HepG2 (cell line): Measurements from ENCODE around the gene DOCK9. TPM values are rescaled to one million over a fixed set of nuclear protein-coding genes. Genes with fewer than 3 reads are reported as not detected.

ENCODE experiments used
- ATAC-seq: fragments of 200-7000 bp; cut with Tn5 transposase; 3 replicates; pipeline ENCODE4 v1.9.1; 2020; ENCODE audit warnings: mild to moderate bottlenecking, moderate library complexity
- BruUV-seq: library from RNA; stranded (reverse); fragments of 400-500 nt; replicated peaks from 2 replicates; lab custom pipeline; 2021; lab: Mats Ljungman, UMichigan
- CTCF ChIA-PET: fragments of 300-600 bp; formaldehyde crosslinking; extraction: SDS; loops from one replicate; lab custom pipeline; 2021; ENCODE audit warnings: low total read pairs, inconsistent platforms, low intra/inter-chr PET ratio; lab: Yijun Ruan, JAX
- POLR2A ChIA-PET: fragments of 350-600 bp; sonication (Branson Sonifier 250); formaldehyde crosslinking; loops from one replicate; lab custom pipeline; 2020; ENCODE audit warnings: antibody characterized with exemption, inconsistent platforms; lab: Yijun Ruan, JAX
- DNase-seq: peaks from one replicate; pipeline ENCODE4 v3.0.0-alpha.2; 2015; ENCODE audit warnings: low spot score
- FAIRE-seq: peaks from 3 replicates; lab custom pipeline; 2011; peaks lifted over from hg19 to GRCh38; lab: Jason Lieb, UNC
- H2AFZ ChIP-seq: one replicate; pipeline ENCODE4 v1.6.1; 2011; ENCODE audit warnings: low read length, inconsistent platforms
- H3K27ac ChIP-seq: fragments of 300-600 bp; 3 replicates; pipeline ENCODE4 v1.8.0; 2011; ENCODE audit warnings: mixed run types, mild to moderate bottlenecking, mixed read lengths, low read length, inconsistent platforms; ENCODE audit not compliant: insufficient read depth; ENCODE audit errors: extremely low read length
- H3K27me3 ChIP-seq, 2 experiments: fragments of 200-600 bp in 1 of 2; 2 replicates in 1 of 2; 3 replicates in 1 of 2; pipeline versions ENCODE4 v1.6.0 to v1.8.0; 2011; ENCODE audit warnings: low read length in 2 of 2, mild to moderate bottlenecking in 2 of 2, moderate library complexity in 2 of 2, inconsistent platforms in 1 of 2; ENCODE audit not compliant: insufficient read depth in 2 of 2, control insufficient read depth in 1 of 2
- H3K36me3 ChIP-seq, 2 experiments: fragments of 200-600 bp in 1 of 2; replicated peaks in 1 of 2; 2 replicates in 1 of 2; 3 replicates in 1 of 2; pipeline versions ENCODE4 v1.5.1 to v1.8.0; 2011; ENCODE audit warnings: low read length in 2 of 2, inconsistent platforms in 1 of 2; ENCODE audit not compliant: insufficient read depth in 2 of 2, control insufficient read depth in 1 of 2
- H3K4me1 ChIP-seq: 2 replicates; pipeline ENCODE4 v1.5.1; 2012; ENCODE audit warnings: low read length, inconsistent platforms; ENCODE audit not compliant: insufficient read depth
- H3K4me2 ChIP-seq: 2 replicates; pipeline ENCODE4 v1.6.0; 2011; ENCODE audit warnings: low read depth, low read length, inconsistent platforms
- H3K4me3 ChIP-seq, 3 experiments: fragments of 200-600 bp in 1 of 3; sonication (generic), shearing (Covaris generic) in 1 of 3; replicated peaks in 1 of 3; 2 replicates each; pipeline ENCODE4 v1.5.1; 2011 to 2016; ENCODE audit warnings: low read length in 3 of 3, inconsistent platforms in 2 of 3, low read depth in 2 of 3, mild to moderate bottlenecking in 2 of 3, control low read depth in 1 of 3, mixed read lengths in 1 of 3; ENCODE audit not compliant: insufficient read depth in 1 of 3
- H3K79me2 ChIP-seq: one replicate; pipeline ENCODE4 v1.6.1; 2011; ENCODE audit warnings: low read length, inconsistent platforms; ENCODE audit not compliant: insufficient read depth
- H3K9ac ChIP-seq: 2 replicates; pipeline ENCODE4 v1.6.0; 2011; ENCODE audit warnings: mild to moderate bottlenecking, low read depth, low read length, inconsistent platforms; ENCODE audit not compliant: insufficient read depth
- H3K9me3 ChIP-seq: 2 replicates; pipeline ENCODE4 v1.5.1; 2012; ENCODE audit warnings: mild to moderate bottlenecking, low read length
- H4K20me1 ChIP-seq: 2 replicates; pipeline ENCODE4 v1.6.0; 2011; ENCODE audit warnings: inconsistent platforms, mild to moderate bottlenecking, low read length, moderate library complexity; ENCODE audit not compliant: insufficient read depth
- CBX5 ChIP-seq: sonication (generic); formaldehyde crosslinking; IDR thresholded peaks from 2 replicates; pipeline ENCODE4 v1.4.0; 2020; ENCODE audit warnings: missing genetic modification reagents, borderline replicate concordance
- CCAR2 ChIP-seq: fragments of 200-400 bp; formaldehyde crosslinking; optimal IDR thresholded peaks from 2 replicates; pipeline ENCODE3; 2018; ENCODE audit warnings: low read depth, mild to moderate bottlenecking, low read length, moderate library complexity
- CHD2 ChIP-seq: IDR thresholded peaks from 2 replicates; pipeline ENCODE4 v1.6.1; 2011; ENCODE audit warnings: low read depth, low read length, improper control_type of control experiment
- EZH2 ChIP-seq: conservative IDR thresholded peaks from 2 replicates; pipeline ENCODE4 v1.6.1; 2012; ENCODE audit warnings: mild to moderate bottlenecking, low read depth, low read length, moderate library complexity
- GLMP ChIP-seq: sonication (generic); formaldehyde crosslinking; IDR thresholded peaks from 2 replicates; pipeline ENCODE4 v1.9.0; 2021; ENCODE audit warnings: missing genetic modification reagents, mild to moderate bottlenecking, borderline replicate concordance
- HMGA1 ChIP-seq: sonication (generic); formaldehyde crosslinking; conservative IDR thresholded peaks from 2 replicates; pipeline ENCODE4 v1.4.0; 2020; ENCODE audit warnings: missing genetic modification reagents
- HNRNPH1 ChIP-seq: fragments of 200-400 bp; formaldehyde crosslinking; optimal IDR thresholded peaks from 2 replicates; pipeline ENCODE3; 2017; ENCODE audit warnings: mild to moderate bottlenecking, low read depth, low read length
- JARID2 ChIP-seq: sonication (generic); formaldehyde crosslinking; IDR thresholded peaks from 2 replicates; pipeline ENCODE4 v1.8.1; 2023; ENCODE audit warnings: missing genetic modification reagents, inconsistent platforms; ENCODE audit not compliant: insufficient replicate concordance
- KDM1A ChIP-seq: IDR thresholded peaks from 2 replicates; pipeline ENCODE4 v1.6.1; 2016; ENCODE audit warnings: missing compliant biosample characterization
- NAIF1 ChIP-seq: sonication (generic); formaldehyde crosslinking; IDR thresholded peaks from 2 replicates; pipeline ENCODE4 v1.5.0; 2020; ENCODE audit warnings: mild to moderate bottlenecking, missing genetic modification reagents, borderline replicate concordance
- NR2C2 ChIP-seq: sonication (generic); formaldehyde crosslinking; IDR thresholded peaks from 2 replicates; pipeline ENCODE4 v1.4.0; 2020; ENCODE audit warnings: missing genetic modification reagents, mild to moderate bottlenecking, moderate library complexity, borderline replicate concordance
- PHB2 ChIP-seq: fragments of 450-650 bp; IDR thresholded peaks from 2 replicates; pipeline ENCODE4 v1.6.1; 2018; ENCODE audit not compliant: partially characterized antibody
- PLSCR1 ChIP-seq: sonication (generic); formaldehyde crosslinking; IDR thresholded peaks from 2 replicates; pipeline ENCODE4 v1.5.0; 2020; ENCODE audit warnings: missing genetic modification reagents, mild to moderate bottlenecking, borderline replicate concordance
- ZC3H4 ChIP-seq: sonication (generic); formaldehyde crosslinking; IDR thresholded peaks from 2 replicates; pipeline ENCODE4 v1.4.0; 2020; ENCODE audit warnings: missing genetic modification reagents, borderline replicate concordance
- ZKSCAN5 ChIP-seq: sonication (generic); formaldehyde crosslinking; IDR thresholded peaks from 2 replicates; pipeline ENCODE4 v1.5.1; 2020; ENCODE audit warnings: mild to moderate bottlenecking, missing genetic modification reagents
- ZNF121 ChIP-seq: sonication (generic); formaldehyde crosslinking; IDR thresholded peaks from 2 replicates; pipeline ENCODE4 v1.5.0; 2020; ENCODE audit warnings: mild to moderate bottlenecking, missing genetic modification reagents
- ZNF512 ChIP-seq: sonication (generic); formaldehyde crosslinking; IDR thresholded peaks from 2 replicates; pipeline ENCODE4 v1.4.0; 2020; ENCODE audit warnings: mild to moderate bottlenecking, missing genetic modification reagents
- ZNF557 ChIP-seq: sonication (generic); formaldehyde crosslinking; IDR thresholded peaks from 2 replicates; pipeline ENCODE4 v1.4.0; 2020; ENCODE audit warnings: missing genetic modification reagents
- ZNF782 ChIP-seq: sonication (generic); formaldehyde crosslinking; IDR thresholded peaks from 2 replicates; pipeline ENCODE4 v1.4.0; 2020; ENCODE audit warnings: missing genetic modification reagents, mild to moderate bottlenecking, borderline replicate concordance
- WGBS: methylation state at CpG from one replicate; pipeline ENCODE4 v1.1.6; 2017; ENCODE audit warnings: low lambda C conversion rate; 5-methylcytosine and 5-hydroxymethylcytosine counted together
- in situ Hi-C: cut with HindIII; loops from 2 replicates; pipeline ENCODE4 v1.10.0; 2017; ENCODE audit warnings: low pct_unique_long_range_greater_than_20kb; ENCODE audit not compliant: extremely low pct_ligation_motif_present
- intact Hi-C: fragments of 100-400 bp; cut with micrococcal nuclease; formaldehyde crosslinking; loops from one replicate; pipeline ENCODE4 v1.10.0; 2022; ENCODE audit not compliant: unreplicated experiment
- polyA plus RNA-seq, 8 experiments: library from polyadenylated mRNA; depleted of rRNA in 3 of 8; stranded (reverse) in 7 of 8; unstranded in 1 of 8; fragments of >200 nt; fragmentation: Illumina TruSeq in 4 of 8; extraction: Trizol in 4 of 8; gene quantifications; 2 replicates each; pipeline versions ENCODE4 v1.2.1 to v1.2.3, GENCODE V29; 2011 to 2016; ENCODE audit warnings: low read depth in 4 of 8, missing spikeins in 1 of 8, mixed read lengths in 1 of 8; ENCODE audit not compliant: insufficient read depth in 1 of 8
- total RNA-seq, 5 experiments: library from RNA; depleted of rRNA; stranded (reverse); fragments of >200 nt; fragmentation: Illumina TruSeq; extraction: Trizol; gene quantifications; 2 replicates each; pipeline ENCODE4 v1.2.3, GENCODE V29; 2016; ENCODE audit warnings: low read depth in 1 of 5

Gene DOCK9
- total and polyA plus RNA-seq, 2 of the 13 experiments (the other 11 are each of a cell fraction or from before 2014, with no cell fraction given): 0.44 to 0.97 TPM

GRCh38 chr13:98801626-98802418 lies 176.0 kb downstream of the DOCK9 start:
- BruUV-seq: no TSS peak
- TF ChIP-seq ZC3H4 (CRISPR knock-in tag) (no peak), ZNF557 (no peak), ZKSCAN5 (CRISPR knock-in tag) (no peak), HNRNPH1 (no peak), PLSCR1 (CRISPR knock-in tag) (no peak), CBX5 (CRISPR knock-in tag) (no peak), HMGA1 (no peak), KDM1A (CRISPR knock-in tag) (no peak), PHB2 (no peak), EZH2 (no peak), ZNF782 (CRISPR knock-in tag) (no peak), NAIF1 (no peak), CHD2 (no peak), NR2C2 (CRISPR knock-in tag) (no peak), ZNF512 (CRISPR knock-in tag) (no peak), GLMP (no peak), ZNF121 (CRISPR knock-in tag) (no peak), CCAR2 (no peak), JARID2 (CRISPR knock-in tag) (no peak)
- H3K27me3 ChIP-seq: no peaks in the 10 kb centered on the region
- FAIRE-seq (no peak), DNase-seq (no peak), ATAC-seq (no peak)
- no peak overlapping the region for H3K27ac ChIP-seq
- intact Hi-C loops: no loop called here
- no peak overlapping the region for H2AFZ ChIP-seq
- H4K20me1 ChIP-seq: no peaks in the 10 kb centered on the region
- no peaks in the 10 kb centered on the region for H3K79me2 ChIP-seq
- WGBS: 74% methylated on average over 8 of the region's 10 CpGs
- no peaks in the 10 kb centered on the region for H3K36me3 ChIP-seq
- H3K9ac ChIP-seq: no peak overlapping the region
- no peaks in the 10 kb centered on the region for H3K9me3 ChIP-seq
- H3K4me1 ChIP-seq: peaks cover 15% of the 10 kb centered on the region
- H3K4me3 ChIP-seq: no peak overlapping the region
- CTCF ChIA-PET: no interaction called here
- in situ Hi-C loops: no loop called here
- no peak overlapping the region for H3K4me2 ChIP-seq
- POLR2A ChIA-PET: no interaction called here
